ENCODE measurements around the gene CDRT4.

The CDRT4 gene

GRCh38 chr17:15424521-15424920 lies 42.9 kb downstream of the CDRT4 start:
- TF ChIP-seq, protein P1, sequence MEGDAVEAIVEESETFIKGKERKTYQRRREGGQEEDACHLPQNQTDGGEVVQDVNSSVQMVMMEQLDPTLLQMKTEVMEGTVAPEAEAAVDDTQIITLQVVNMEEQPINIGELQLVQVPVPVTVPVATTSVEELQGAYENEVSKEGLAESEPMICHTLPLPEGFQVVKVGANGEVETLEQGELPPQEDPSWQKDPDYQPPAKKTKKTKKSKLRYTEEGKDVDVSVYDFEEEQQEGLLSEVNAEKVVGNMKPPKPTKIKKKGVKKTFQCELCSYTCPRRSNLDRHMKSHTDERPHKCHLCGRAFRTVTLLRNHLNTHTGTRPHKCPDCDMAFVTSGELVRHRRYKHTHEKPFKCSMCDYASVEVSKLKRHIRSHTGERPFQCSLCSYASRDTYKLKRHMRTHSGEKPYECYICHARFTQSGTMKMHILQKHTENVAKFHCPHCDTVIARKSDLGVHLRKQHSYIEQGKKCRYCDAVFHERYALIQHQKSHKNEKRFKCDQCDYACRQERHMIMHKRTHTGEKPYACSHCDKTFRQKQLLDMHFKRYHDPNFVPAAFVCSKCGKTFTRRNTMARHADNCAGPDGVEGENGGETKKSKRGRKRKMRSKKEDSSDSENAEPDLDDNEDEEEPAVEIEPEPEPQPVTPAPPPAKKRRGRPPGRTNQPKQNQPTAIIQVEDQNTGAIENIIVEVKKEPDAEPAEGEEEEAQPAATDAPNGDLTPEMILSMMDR (IDR thresholded peaks at IDR 0.05; ENCODE audit: control insufficient read depth, extremely low read depth, insufficient read depth): no peak
- DNase-seq (ENCODE audit: low read depth): no peak
- H3K4me3 ChIP-seq (ENCODE audit: low read depth, low read length): no peak overlapping the region

- no peak for DNase-seq (ENCODE audit: low read depth)
- TF ChIP-seq, protein P1 (IDR thresholded peaks at IDR 0.05; ENCODE audit: control insufficient read depth, extremely low read depth, insufficient read depth): no peak
- no peak overlapping the region for H3K4me3 ChIP-seq (ENCODE audit: low read depth, low read length)
Measured at GRCh38 chr17:15422392-15422965, 44.9 kb downstream of the CDRT4 start.

GRCh38 chr17:15418781-15419180 lies 48.6 kb downstream of the CDRT4 start:
- H3K4me3 ChIP-seq (ENCODE audit: low read depth, low read length): no peak overlapping the region
- DNase-seq (ENCODE audit: low read depth): no peak
- TF ChIP-seq, protein P1 (IDR thresholded peaks at IDR 0.05; ENCODE audit: control insufficient read depth, extremely low read depth, insufficient read depth): no peak

- no peak for DNase-seq (ENCODE audit: low read depth)
Measured at GRCh38 chr17:15414532-15415306, 52.7 kb downstream of the CDRT4 start.

GRCh38 chr17:15413101-15413771 lies 54.2 kb downstream of the CDRT4 start:
- TF ChIP-seq, protein P1 (IDR thresholded peaks at IDR 0.05; ENCODE audit: control insufficient read depth, extremely low read depth, insufficient read depth): no peak
- DNase-seq (ENCODE audit: low read depth): no peak
- H3K4me3 ChIP-seq (ENCODE audit: low read depth, low read length): no peak overlapping the region

More at GRCh38 chr17:15414532-15415306, 52.7 kb downstream of the CDRT4 start:
- H3K4me3 ChIP-seq (ENCODE audit: low read depth, low read length): no peak overlapping the region
- TF ChIP-seq, protein P1 (IDR thresholded peaks at IDR 0.05; ENCODE audit: control insufficient read depth, extremely low read depth, insufficient read depth): no peak

DNA sequence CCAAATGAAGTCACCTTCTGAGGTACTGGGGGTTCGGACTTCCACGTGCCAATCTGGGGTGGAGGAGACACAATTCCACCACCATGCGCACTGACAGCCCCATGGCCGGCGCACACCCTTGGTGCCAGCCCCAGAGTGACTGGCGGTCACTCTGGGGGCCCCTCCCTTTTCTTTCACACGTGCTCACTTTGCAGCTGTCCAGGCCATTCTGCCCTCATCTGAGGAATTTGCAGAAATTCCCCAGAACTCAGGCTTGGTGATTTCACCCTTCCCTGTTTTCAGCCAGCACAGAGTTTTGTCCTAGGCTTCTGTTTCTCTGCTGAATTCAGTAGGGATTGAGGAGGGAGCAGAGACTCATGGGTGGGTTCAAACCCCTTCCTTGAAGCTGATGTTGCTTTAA lies 54.8 kb downstream of the CDRT4 start:
- TF ChIP-seq, protein P1 (IDR thresholded peaks at IDR 0.05; ENCODE audit: control insufficient read depth, extremely low read depth, insufficient read depth): no peak
- H3K4me3 ChIP-seq (ENCODE audit: low read depth, low read length): no peak overlapping the region
- no peak for DNase-seq (ENCODE audit: low read depth)
